NCI-H460 (cell line): ENCODE results near the gene DLG1. TPM values are rescaled to one million over a fixed set of nuclear protein-coding genes. Genes with fewer than 3 reads are reported as not detected.
A peak's percentile ranks its signal among the peaks of the same experiment; 100 is the strongest.

Experiments used
- DNase-seq: peaks from one replicate; pipeline ENCODE4 v3.0.0-alpha.2; 2016; ENCODE audit warnings: low read depth; ENCODE audit errors: extremely low read depth
- total RNA-seq: library from RNA; depleted of rRNA; stranded (reverse); fragments of >200 nt; shearing (Covaris generic); gene quantifications from 2 replicates; pipeline ENCODE4 v1.2.3, GENCODE V29; 2014

Gene DLG1
- total RNA-seq, 1 experiment from 2014 or later, result 45.1 TPM

GRCh38 chr3:197186887-197187588 is 111.4 kb downstream of the DLG1 start:
- peak; percentile 60 for DNase-seq

- no peak for DNase-seq
Observed at GRCh38 chr3:197183582-197183981, 114.8 kb downstream of the DLG1 start.

- DNase-seq, result peak; percentile 26
Observed at GRCh38 chr3:197181741-197182140, 116.7 kb downstream of the DLG1 start.

- no peak for DNase-seq
Observed at GRCh38 chr3:197178998-197179397, 119.4 kb downstream of the DLG1 start.

GRCh38 chr3:197175503-197175902 is 122.9 kb downstream of the DLG1 start:
- peak; percentile 89 for DNase-seq

- DNase-seq, result peak; percentile 56
Observed at GRCh38 chr3:197174927-197175326, 123.5 kb downstream of the DLG1 start.

- DNase-seq, result no peak
Observed at GRCh38 chr3:197173620-197174019, 124.8 kb downstream of the DLG1 start.

GRCh38 chr3:197171481-197172067 is 126.8 kb downstream of the DLG1 start:
- no peak for DNase-seq

- no peak for DNase-seq
Observed at GRCh38 chr3:197169028-197169427, 129.4 kb downstream of the DLG1 start.

GRCh38 chr3:197168606-197169005 is 129.8 kb downstream of the DLG1 start:
- no peak for DNase-seq

GRCh38 chr3:197168063-197168462 is 130.3 kb downstream of the DLG1 start:
- no peak for DNase-seq

- DNase-seq, result no peak
Observed at GRCh38 chr3:197167549-197167948, 130.9 kb downstream of the DLG1 start.

GRCh38 chr3:197165890-197166289 is 132.5 kb downstream of the DLG1 start:
- no peak for DNase-seq

GRCh38 chr3:197155046-197155445 is 143.4 kb downstream of the DLG1 start:
- DNase-seq, result no peak

GRCh38 chr3:197151580-197151979 is 146.8 kb downstream of the DLG1 start:
- DNase-seq, result no peak

- DNase-seq, result no peak
Observed at GRCh38 chr3:197149528-197149927, 148.9 kb downstream of the DLG1 start.

GRCh38 chr3:197144188-197144587 is 154.2 kb downstream of the DLG1 start:
- no peak for DNase-seq

GRCh38 chr3:197139586-197139985 is 158.8 kb downstream of the DLG1 start:
- DNase-seq, result no peak

- DNase-seq, result no peak
Observed at GRCh38 chr3:197137751-197138150, 160.7 kb downstream of the DLG1 start.

- no peak for DNase-seq
Observed at GRCh38 chr3:197136744-197137143, 161.7 kb downstream of the DLG1 start.

- no peak for DNase-seq
Observed at GRCh38 chr3:197135212-197135611, 163.2 kb downstream of the DLG1 start.

GRCh38 chr3:197132916-197133530 is 165.4 kb downstream of the DLG1 start:
- no peak for DNase-seq
